GM23338 (cell line): ENCODE results near the gene KCNQ5. TPM values are rescaled to one million over a fixed set of nuclear protein-coding genes. Genes with fewer than 3 reads are reported as not detected.

ENCODE experiments used
- ATAC-seq: fragments of 200-7000 bp; cut with Tn5 transposase; 3 replicates; pipeline ENCODE4 v1.9.1; 2020
- DNase-seq: peaks from one replicate; pipeline ENCODE4 v3.0.0-alpha.2; 2015; ENCODE audit warnings: low spot score
- H2AFZ ChIP-seq: fragments of 200-600 bp; sonication (generic); 2 replicates; pipeline ENCODE4 v1.8.0; 2016; ENCODE audit warnings: antibody characterized with exemption, mild to moderate bottlenecking, moderate library complexity
- H3F3A ChIP-seq: fragments of 200-600 bp; sonication (generic); replicated peaks from 2 replicates; pipeline ENCODE4 v1.8.0; 2017; ENCODE audit warnings: antibody characterized with exemption, mixed run types, low read depth
- H3K27ac ChIP-seq: fragments of 200-600 bp; sonication (generic); 2 replicates; pipeline ENCODE4 v1.6.1; 2016; ENCODE audit warnings: low read depth
- H3K27me3 ChIP-seq: fragments of 200-600 bp; sonication (generic); 2 replicates; pipeline ENCODE4 v1.8.0; 2016; ENCODE audit warnings: mild to moderate bottlenecking, mixed run types, moderate library complexity; ENCODE audit not compliant: insufficient read depth
- H3K36me3 ChIP-seq: fragments of 200-600 bp; sonication (generic); 2 replicates; pipeline ENCODE4 v1.8.0; 2016; ENCODE audit warnings: mild to moderate bottlenecking; ENCODE audit not compliant: insufficient read depth
- H3K4me1 ChIP-seq: fragments of 200-600 bp; sonication (generic); 2 replicates; pipeline ENCODE4 v1.8.0; 2016; ENCODE audit warnings: mild to moderate bottlenecking, moderate library complexity; ENCODE audit not compliant: insufficient read depth
- H3K4me2 ChIP-seq: fragments of 200-600 bp; sonication (generic); 2 replicates; pipeline ENCODE4 v1.7.1; 2017; ENCODE audit warnings: mixed run types
- H3K4me3 ChIP-seq: fragments of 200-600 bp; sonication (generic); 2 replicates; pipeline ENCODE4 v1.6.1; 2016; ENCODE audit warnings: mixed run types
- H3K79me2 ChIP-seq: fragments of 200-600 bp; sonication (generic); replicated peaks from 2 replicates; pipeline ENCODE4 v1.8.0; 2017; ENCODE audit warnings: mild to moderate bottlenecking; ENCODE audit not compliant: insufficient read depth
- H3K9me2 ChIP-seq: fragments of 200-600 bp; sonication (generic); 2 replicates; pipeline ENCODE4 v1.8.0; 2017; ENCODE audit not compliant: insufficient read depth
- H4K20me1 ChIP-seq: fragments of 200-600 bp; sonication (generic); replicated peaks from 2 replicates; pipeline ENCODE4 v1.8.0; 2017; ENCODE audit warnings: mild to moderate bottlenecking; ENCODE audit not compliant: insufficient read depth
- H3K27ac Mint-ChIP-seq: 2 replicates; pipeline ENCODE4 v1.8.0; 2020; ENCODE audit warnings: inconsistent platforms, mild to moderate bottlenecking, moderate library complexity, mixed read lengths
- H3K27me3 Mint-ChIP-seq: 3 replicates; pipeline ENCODE4 v1.8.0; 2022; ENCODE audit warnings: low read depth, mild to moderate bottlenecking, moderate library complexity, mixed read lengths, inconsistent platforms; ENCODE audit not compliant: insufficient read depth, poor library complexity
- H3K36me3 Mint-ChIP-seq: 3 replicates; pipeline ENCODE4 v1.8.0; 2021; ENCODE audit warnings: low read depth, mild to moderate bottlenecking, inconsistent platforms, moderate library complexity, mixed read lengths
- H3K4me1 Mint-ChIP-seq: 3 replicates; pipeline ENCODE4 v1.8.0; 2020; ENCODE audit warnings: mild to moderate bottlenecking, inconsistent platforms, mixed read lengths
- H3K4me3 Mint-ChIP-seq: 3 replicates; pipeline ENCODE4 v1.8.0; 2021; ENCODE audit warnings: moderate library complexity, mild to moderate bottlenecking, inconsistent platforms, mixed read lengths
- H3K9me3 Mint-ChIP-seq: 3 replicates; pipeline ENCODE4 v1.8.0; 2020; ENCODE audit warnings: moderate library complexity, mild to moderate bottlenecking, inconsistent platforms, mixed read lengths
- EZH2 ChIP-seq: fragments of 200-600 bp; sonication (generic); IDR thresholded peaks from one replicate; pipeline ENCODE4 v1.8.0; 2017; ENCODE audit warnings: antibody characterized with exemption, mild to moderate bottlenecking, low read depth; ENCODE audit not compliant: unreplicated experiment
- NANOG ChIP-seq: IDR thresholded peaks from 2 replicates; pipeline ENCODE4 v1.6.1; 2016; ENCODE audit warnings: antibody characterized with exemption, borderline replicate concordance
- STAT1 ChIP-seq: IDR thresholded peaks from one replicate; pipeline ENCODE4 v1.6.1; 2016; ENCODE audit warnings: antibody characterized with exemption; ENCODE audit not compliant: unreplicated experiment
- ZNF114 ChIP-seq: fragments of 250-450 bp; sonication (Bioruptor Pico); IDR thresholded peaks from 2 replicates; pipeline ENCODE4 v1.5.0; 2020; ENCODE audit warnings: mild to moderate bottlenecking, moderate library complexity
- polyA plus RNA-seq: library from polyadenylated mRNA; unstranded; fragments of >200 nt; fragmentation: Nextera tagmentation; extraction: Ambion mirVana; gene quantifications from 2 replicates; pipeline ENCODE4 v1.2.1, GENCODE V29; 2016
- total RNA-seq: library from RNA; depleted of rRNA; stranded (reverse); fragments of >200 nt; shearing (Covaris generic); gene quantifications from 2 replicates; pipeline ENCODE4 v1.2.3, GENCODE V29; 2014
- TF ChIP-seq, protein P1 (sequence below): fragments of 250-450 bp; sonication (Bioruptor Pico); IDR thresholded peaks from 2 replicates; pipeline ENCODE4 v1.5.0; 2020; ENCODE audit warnings: mild to moderate bottlenecking, moderate library complexity
- TF ChIP-seq, protein P2 (sequence below): IDR thresholded peaks from one replicate; pipeline ENCODE4 v1.6.1; 2018; ENCODE audit warnings: antibody characterized with exemption; ENCODE audit not compliant: unreplicated experiment

Gene KCNQ5
- total and polyA plus RNA-seq, 2 experiments from 2014 or later, result 0.68 to 0.87 TPM

DNA sequence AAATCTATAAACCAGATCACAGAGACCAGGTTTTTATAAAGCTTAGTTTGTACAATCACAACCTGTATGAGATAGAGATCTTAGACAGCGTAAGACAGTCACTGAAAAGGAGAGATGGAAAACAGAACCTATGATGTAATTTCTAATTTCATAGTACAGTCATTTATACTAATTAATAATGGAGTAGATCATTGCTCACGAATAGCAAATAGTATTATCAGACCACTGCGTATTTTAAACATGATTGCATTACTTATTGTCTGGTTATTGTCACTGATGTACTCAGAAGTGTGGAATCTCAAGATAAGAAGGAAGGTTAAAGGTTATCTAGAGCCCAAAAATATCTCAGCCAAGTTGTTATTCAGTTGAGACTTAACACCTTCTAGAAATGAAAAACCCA, 487.8 kb downstream of the KCNQ5 start:
- no peaks in the 10 kb centered on the region for H3K79me2 ChIP-seq
- no peak for ATAC-seq
- H3K4me2 ChIP-seq, result no peak overlapping the region
- no peaks in the 10 kb centered on the region for H3K27me3 ChIP-seq
- no peak overlapping the region for H3K27ac ChIP-seq
- no peaks in the 10 kb centered on the region for H3K27me3 Mint-ChIP-seq
- H3K4me1 ChIP-seq, result no peaks in the 10 kb centered on the region
- H3K36me3 Mint-ChIP-seq, result no peaks in the 10 kb centered on the region
- H4K20me1 ChIP-seq, result no peaks in the 10 kb centered on the region
- H3K36me3 ChIP-seq, result no peaks in the 10 kb centered on the region
- H3K4me3 Mint-ChIP-seq, result no peak overlapping the region
- no peak overlapping the region for H3K4me3 ChIP-seq
- DNase-seq, result no peak
- H3K27ac Mint-ChIP-seq, result no peak overlapping the region
- TF ChIP-seq EZH2, result no peak
- TF ChIP-seq NANOG, result no peak
- TF ChIP-seq, protein P1, sequence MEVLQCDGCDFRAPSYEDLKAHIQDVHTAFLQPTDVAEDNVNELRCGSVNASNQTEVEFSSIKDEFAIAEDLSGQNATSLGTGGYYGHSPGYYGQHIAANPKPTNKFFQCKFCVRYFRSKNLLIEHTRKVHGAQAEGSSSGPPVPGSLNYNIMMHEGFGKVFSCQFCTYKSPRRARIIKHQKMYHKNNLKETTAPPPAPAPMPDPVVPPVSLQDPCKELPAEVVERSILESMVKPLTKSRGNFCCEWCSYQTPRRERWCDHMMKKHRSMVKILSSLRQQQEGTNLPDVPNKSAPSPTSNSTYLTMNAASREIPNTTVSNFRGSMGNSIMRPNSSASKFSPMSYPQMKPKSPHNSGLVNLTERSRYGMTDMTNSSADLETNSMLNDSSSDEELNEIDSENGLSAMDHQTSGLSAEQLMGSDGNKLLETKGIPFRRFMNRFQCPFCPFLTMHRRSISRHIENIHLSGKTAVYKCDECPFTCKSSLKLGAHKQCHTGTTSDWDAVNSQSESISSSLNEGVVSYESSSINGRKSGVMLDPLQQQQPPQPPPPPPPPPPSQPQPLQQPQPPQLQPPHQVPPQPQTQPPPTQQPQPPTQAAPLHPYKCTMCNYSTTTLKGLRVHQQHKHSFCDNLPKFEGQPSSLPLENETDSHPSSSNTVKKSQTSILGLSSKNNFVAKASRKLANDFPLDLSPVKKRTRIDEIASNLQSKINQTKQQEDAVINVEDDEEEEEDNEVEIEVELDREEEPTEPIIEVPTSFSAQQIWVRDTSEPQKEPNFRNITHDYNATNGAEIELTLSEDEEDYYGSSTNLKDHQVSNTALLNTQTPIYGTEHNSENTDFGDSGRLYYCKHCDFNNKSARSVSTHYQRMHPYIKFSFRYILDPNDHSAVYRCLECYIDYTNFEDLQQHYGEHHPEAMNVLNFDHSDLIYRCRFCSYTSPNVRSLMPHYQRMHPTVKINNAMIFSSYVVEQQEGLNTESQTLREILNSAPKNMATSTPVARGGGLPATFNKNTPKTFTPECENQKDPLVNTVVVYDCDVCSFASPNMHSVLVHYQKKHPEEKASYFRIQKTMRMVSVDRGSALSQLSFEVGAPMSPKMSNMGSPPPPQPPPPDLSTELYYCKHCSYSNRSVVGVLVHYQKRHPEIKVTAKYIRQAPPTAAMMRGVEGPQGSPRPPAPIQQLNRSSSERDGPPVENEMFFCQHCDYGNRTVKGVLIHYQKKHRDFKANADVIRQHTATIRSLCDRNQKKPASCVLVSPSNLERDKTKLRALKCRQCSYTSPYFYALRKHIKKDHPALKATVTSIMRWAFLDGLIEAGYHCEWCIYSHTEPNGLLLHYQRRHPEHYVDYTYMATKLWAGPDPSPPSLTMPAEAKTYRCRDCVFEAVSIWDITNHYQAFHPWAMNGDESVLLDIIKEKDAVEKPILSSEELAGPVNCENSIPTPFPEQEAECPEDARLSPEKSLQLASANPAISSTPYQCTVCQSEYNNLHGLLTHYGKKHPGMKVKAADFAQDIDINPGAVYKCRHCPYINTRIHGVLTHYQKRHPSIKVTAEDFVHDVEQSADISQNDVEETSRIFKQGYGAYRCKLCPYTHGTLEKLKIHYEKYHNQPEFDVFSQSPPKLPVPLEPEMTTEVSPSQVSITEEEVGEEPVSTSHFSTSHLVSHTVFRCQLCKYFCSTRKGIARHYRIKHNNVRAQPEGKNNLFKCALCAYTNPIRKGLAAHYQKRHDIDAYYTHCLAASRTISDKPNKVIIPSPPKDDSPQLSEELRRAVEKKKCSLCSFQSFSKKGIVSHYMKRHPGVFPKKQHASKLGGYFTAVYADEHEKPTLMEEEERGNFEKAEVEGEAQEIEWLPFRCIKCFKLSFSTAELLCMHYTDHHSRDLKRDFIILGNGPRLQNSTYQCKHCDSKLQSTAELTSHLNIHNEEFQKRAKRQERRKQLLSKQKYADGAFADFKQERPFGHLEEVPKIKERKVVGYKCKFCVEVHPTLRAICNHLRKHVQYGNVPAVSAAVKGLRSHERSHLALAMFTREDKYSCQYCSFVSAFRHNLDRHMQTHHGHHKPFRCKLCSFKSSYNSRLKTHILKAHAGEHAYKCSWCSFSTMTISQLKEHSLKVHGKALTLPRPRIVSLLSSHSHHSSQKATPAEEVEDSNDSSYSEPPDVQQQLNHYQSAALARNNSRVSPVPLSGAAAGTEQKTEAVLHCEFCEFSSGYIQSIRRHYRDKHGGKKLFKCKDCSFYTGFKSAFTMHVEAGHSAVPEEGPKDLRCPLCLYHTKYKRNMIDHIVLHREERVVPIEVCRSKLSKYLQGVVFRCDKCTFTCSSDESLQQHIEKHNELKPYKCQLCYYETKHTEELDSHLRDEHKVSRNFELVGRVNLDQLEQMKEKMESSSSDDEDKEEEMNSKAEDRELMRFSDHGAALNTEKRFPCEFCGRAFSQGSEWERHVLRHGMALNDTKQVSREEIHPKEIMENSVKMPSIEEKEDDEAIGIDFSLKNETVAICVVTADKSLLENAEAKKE (CRISPR knock-in tag), result no peak
- H3K9me2 ChIP-seq, result peaks cover 7% of the 10 kb centered on the region; the same call in 1 of the 2 replicates
- no peaks in the 10 kb centered on the region for H3K9me3 Mint-ChIP-seq
- no peaks in the 10 kb centered on the region for H3K4me1 Mint-ChIP-seq
- no peaks in the 10 kb centered on the region for H3F3A ChIP-seq
- H2AFZ ChIP-seq, result no peak overlapping the region

DNA sequence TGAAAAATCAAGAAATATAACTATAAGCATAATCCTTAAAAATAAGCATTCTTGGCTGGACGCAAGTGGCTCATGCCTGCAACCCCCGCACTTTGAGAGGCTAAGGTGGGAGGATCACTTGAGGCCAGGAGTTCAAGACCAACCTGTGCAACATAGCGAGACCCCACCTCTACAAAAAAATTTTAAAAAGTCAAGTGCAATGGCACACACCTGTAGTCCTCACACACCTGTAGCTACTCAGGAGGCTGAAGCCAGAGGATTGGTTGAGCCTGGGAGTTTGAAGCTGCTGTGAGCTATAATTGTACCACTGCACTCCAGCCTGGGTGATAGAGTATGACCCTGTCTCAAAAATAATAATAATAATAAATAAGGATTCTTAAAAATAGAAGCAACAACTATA, 494.5 kb downstream of the KCNQ5 start:
- Mint-ChIP-seq H3K4me3 (no peak overlapping the region), H3K27ac (no peak overlapping the region), H3K4me1 (no peaks in the 10 kb centered on the region), H3K36me3 (no peaks in the 10 kb centered on the region), H3K27me3 (no peaks in the 10 kb centered on the region), H3K9me3 (no peaks in the 10 kb centered on the region)
- Histone ChIP-seq H3F3A (no peaks in the 10 kb centered on the region), H3K4me2 (no peak overlapping the region), H3K79me2 (no peaks in the 10 kb centered on the region), H2AFZ (no peak overlapping the region), H3K9me2 (peaks cover 2% of the 10 kb centered on the region; the same call in 1 of the 2 replicates), H3K36me3 (no peaks in the 10 kb centered on the region), H3K4me3 (no peak overlapping the region), H3K27me3 (no peaks in the 10 kb centered on the region), H3K4me1 (no peaks in the 10 kb centered on the region), H3K27ac (no peak overlapping the region), H4K20me1 (no peaks in the 10 kb centered on the region)
- TF ChIP-seq, protein P2, sequence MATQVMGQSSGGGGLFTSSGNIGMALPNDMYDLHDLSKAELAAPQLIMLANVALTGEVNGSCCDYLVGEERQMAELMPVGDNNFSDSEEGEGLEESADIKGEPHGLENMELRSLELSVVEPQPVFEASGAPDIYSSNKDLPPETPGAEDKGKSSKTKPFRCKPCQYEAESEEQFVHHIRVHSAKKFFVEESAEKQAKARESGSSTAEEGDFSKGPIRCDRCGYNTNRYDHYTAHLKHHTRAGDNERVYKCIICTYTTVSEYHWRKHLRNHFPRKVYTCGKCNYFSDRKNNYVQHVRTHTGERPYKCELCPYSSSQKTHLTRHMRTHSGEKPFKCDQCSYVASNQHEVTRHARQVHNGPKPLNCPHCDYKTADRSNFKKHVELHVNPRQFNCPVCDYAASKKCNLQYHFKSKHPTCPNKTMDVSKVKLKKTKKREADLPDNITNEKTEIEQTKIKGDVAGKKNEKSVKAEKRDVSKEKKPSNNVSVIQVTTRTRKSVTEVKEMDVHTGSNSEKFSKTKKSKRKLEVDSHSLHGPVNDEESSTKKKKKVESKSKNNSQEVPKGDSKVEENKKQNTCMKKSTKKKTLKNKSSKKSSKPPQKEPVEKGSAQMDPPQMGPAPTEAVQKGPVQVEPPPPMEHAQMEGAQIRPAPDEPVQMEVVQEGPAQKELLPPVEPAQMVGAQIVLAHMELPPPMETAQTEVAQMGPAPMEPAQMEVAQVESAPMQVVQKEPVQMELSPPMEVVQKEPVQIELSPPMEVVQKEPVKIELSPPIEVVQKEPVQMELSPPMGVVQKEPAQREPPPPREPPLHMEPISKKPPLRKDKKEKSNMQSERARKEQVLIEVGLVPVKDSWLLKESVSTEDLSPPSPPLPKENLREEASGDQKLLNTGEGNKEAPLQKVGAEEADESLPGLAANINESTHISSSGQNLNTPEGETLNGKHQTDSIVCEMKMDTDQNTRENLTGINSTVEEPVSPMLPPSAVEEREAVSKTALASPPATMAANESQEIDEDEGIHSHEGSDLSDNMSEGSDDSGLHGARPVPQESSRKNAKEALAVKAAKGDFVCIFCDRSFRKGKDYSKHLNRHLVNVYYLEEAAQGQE, result no peak
- TF ChIP-seq ZNF114 (CRISPR knock-in tag), result no peak
- no peak for TF ChIP-seq EZH2
- TF ChIP-seq STAT1, result no peak
- ATAC-seq (no peak), DNase-seq (no peak)
